GF-D8 (cell line): ENCODE results near the gene RSPO4.

Experiments used
- DNase-seq: peaks from one replicate; lab custom pipeline; 2025; lab: John Stamatoyannopoulos, UW

The RSPO4 gene

GRCh38 chr20:940926-941325 lies 61.2 kb downstream of the RSPO4 start:
- DNase-seq, result no peak

DNA sequence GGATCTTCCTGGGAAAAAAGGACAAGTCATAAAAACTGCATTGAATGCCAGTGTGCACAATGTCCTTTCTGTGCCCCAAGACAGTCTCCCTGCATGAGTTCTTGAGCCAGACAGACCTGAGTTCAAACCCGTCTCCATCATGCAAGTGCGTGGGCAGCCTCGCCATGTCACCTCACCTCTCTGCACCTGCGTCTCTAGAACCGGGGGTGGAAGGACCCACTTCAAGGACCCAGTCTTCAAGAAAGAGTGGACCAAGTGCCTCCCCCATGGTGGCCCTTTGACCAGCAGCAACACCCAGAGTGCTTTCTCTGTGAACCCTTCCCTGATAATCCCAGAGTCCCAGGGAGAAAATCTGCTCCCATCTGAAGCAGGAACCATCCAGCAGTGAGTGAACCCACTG lies 62.5 kb downstream of the RSPO4 start:
- no peak for DNase-seq

GRCh38 chr20:934186-934840 lies 67.8 kb downstream of the RSPO4 start:
- DNase-seq, result no peak

DNA sequence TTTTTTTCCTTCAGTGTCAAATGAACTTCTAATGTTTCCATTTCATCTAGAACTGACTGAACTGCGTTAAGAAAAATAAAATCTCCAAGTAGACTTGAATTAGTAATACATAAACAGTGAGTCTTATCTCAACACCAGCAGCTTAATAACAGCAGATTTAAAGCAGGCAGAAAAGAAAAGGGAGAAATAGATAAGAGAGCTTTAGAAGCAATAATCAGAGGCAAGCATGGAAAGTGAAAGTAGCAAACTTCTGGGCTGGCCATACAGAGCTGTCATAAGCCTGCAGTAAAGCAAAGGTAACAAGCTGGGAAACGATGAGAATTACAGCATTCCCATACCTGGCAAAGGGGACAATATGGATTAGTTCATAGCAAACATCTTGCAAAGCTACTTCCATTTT lies 69.1 kb downstream of the RSPO4 start:
- no peak for DNase-seq

GRCh38 chr20:931401-931800 lies 70.7 kb downstream of the RSPO4 start:
- no peak for DNase-seq

DNA sequence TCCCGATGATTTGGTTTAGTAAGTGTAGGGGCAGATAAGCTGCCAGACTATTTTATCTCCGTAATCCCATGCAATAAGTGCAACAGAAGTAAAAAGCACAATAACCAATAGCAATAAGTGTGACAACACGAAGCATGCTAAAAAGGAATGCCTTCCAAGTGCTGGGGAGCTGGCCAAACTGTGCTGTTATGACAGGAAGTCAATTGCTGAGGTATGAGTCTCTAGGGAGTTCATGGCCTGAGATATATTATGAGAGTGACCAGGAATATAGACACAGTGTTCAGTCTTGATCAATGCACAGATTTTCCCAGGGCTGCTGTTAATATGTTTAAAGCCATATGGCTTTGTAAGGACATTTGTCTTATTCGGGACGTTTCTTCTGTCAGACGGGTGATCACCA lies 75.4 kb downstream of the RSPO4 start:
- no peak for DNase-seq

DNA sequence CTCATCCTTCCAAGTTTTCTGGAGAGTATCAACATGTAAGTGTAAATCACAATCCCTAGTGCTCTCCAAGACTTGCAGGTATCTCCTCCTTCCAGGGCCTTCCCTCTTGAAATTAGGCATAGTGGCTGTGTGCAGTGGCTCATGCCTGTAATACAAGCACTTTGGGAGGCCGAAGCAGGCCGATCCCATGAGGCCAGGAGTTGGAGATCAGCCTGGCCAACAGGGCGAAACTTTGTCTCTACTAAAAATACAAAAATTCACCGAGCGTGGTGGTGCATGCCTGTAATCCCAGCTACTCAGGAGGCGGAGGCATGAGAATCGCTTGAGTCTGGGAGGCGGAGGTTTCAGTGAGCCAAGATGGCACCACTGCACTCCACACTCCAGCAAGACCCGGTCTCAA lies 76.6 kb downstream of the RSPO4 start:
- no peak for DNase-seq

DNA sequence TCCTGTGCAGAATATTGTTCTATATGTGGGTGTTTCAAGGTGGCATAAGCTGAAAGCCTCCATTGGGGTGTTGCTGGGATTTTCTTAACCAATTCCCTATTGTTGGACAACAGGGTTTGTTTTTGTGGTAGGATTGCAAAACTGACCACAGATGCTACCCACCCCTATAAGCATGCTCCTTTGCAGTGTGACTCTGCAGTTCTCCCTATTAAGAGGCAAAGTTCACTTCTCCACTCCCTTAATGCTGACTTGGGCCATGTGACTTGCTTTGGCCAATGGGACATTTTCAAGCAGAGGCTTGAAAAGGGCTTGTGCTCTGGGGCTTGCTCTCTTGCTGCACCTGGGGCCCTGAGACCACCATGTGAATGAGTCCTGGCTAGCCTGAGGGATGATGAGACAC lies 77.5 kb downstream of the RSPO4 start:
- DNase-seq, result no peak

DNA sequence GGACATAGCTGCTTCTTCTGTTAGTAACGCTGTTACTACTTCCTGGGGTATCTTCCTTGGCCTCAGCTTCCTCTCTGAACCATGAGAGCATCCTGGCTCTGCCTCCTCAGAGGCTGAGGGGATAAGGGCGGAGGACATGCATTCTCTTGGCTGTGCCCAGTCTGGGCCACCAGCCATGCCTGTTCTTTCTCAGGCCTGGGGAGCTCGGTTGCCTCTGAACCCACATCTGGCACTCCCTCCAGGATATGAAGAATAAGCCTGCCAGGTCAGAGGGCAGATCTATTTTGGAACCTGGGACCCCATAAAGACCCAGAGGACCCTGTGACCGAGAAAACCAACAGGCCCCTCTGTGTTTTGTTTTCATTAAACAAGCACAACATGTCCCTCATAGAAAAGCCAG lies 79.3 kb downstream of the RSPO4 start:
- no peak for DNase-seq

- no peak for DNase-seq
These were observed 81.0 kb downstream of the RSPO4 start for GRCh38 chr20:921068-921467.

- no peak for DNase-seq
These were observed 81.8 kb downstream of the RSPO4 start for GRCh38 chr20:920311-920710.

GRCh38 chr20:919491-919916 lies 82.6 kb downstream of the RSPO4 start:
- DNase-seq, result no peak

GRCh38 chr20:917416-917815 lies 84.7 kb downstream of the RSPO4 start:
- no peak for DNase-seq

- DNase-seq, result no peak
These were observed 85.3 kb downstream of the RSPO4 start for GRCh38 chr20:916825-917224.

- DNase-seq, result no peak
These were observed 85.8 kb downstream of the RSPO4 start, which contains the start of gene ANGPT4 for GRCh38 chr20:916125-916799. ANGPT4 (minus strand) TSS chr20:916334; CDS start chr20:916214, 120 bp downstream.

GRCh38 chr20:914727-915498 lies 87.2 kb downstream of the RSPO4 start:
- DNase-seq, result no peak

GRCh38 chr20:913306-913849 lies 88.7 kb downstream of the RSPO4 start:
- no peak for DNase-seq

GRCh38 chr20:911882-912600 lies 90.1 kb downstream of the RSPO4 start:
- DNase-seq, result no peak

GRCh38 chr20:910870-911770 lies 91.0 kb downstream of the RSPO4 start:
- DNase-seq, result no peak

GRCh38 chr20:910132-910869 lies 91.8 kb downstream of the RSPO4 start:
- no peak for DNase-seq
